ENCODE results near the gene TXLNA. TPM values are rescaled to one million over a fixed set of nuclear protein-coding genes. Genes with fewer than 3 reads are reported as not detected.
A peak's percentile ranks its signal among the peaks of the same experiment; 100 is the strongest.

TXLNA gene
- total RNA-seq, 2 experiments from 2014 or later = 47.3 to 47.5 TPM

DNA sequence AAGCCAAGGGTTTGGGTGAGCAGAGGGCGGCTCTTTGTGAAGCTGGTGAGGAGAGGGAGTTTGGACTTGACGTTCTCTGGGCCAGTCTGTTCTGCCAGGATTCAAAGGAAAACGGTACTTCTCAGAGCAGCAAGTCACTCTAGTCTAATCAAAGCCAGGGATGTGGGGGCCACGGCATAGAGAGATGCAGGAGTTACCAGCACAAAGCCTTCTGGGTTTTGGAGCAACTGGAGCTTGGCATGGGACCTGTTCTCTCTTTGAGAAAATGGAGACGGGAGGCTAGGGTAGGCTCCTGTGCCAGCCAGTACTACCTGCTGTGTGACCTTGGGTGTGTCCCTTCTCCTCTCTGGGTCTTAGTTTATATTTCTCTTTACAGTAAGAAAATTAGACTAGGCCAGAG lies 2.1 kb downstream of the TXLNA start:
- Histone ChIP-seq H2AFZ (ENCODE audit: low read length) (no peak overlapping the region), H3K4me3 (ENCODE audit: low read depth, low read length, poor library complexity, severe bottlenecking) (peak overlapping the region; percentile 78), H3K79me2 (ENCODE audit: insufficient read depth, low read depth, low read length) (peaks cover 60% of the 10 kb centered on the region), H3K4me2 (ENCODE audit: low read length) (peak overlapping the region; percentile 72), H4K20me1 (ENCODE audit: insufficient read depth, low read length) (peaks cover 16% of the 10 kb centered on the region), H3K36me3 (ENCODE audit: insufficient read depth, low read length) (peaks cover 60% of the 10 kb centered on the region), H3K27ac (ENCODE audit: low read depth, low read length, poor library complexity, severe bottlenecking) (peak overlapping the region; percentile 65), H3K4me1 (ENCODE audit: insufficient read depth, low read length, poor library complexity, severe bottlenecking) (peaks cover 45% of the 10 kb centered on the region), H3K9me2 (ENCODE audit: insufficient read depth, low read length) (no peaks in the 10 kb centered on the region), H3K9me3 (ENCODE audit: low read length) (no peaks in the 10 kb centered on the region)
- BruUV-seq (replicated peaks) = no TSS peak
- DNase-seq (ENCODE audit: low spot score) = no peak
- CTCF ChIA-PET (ENCODE audit: unreplicated experiment) = no interaction called here
- POLR2A ChIA-PET = interaction anchor here (0.6 kb wide), 2 partner anchors 52 to 105 kb away, joined by 3 to 6 read pairs; no protein-coding TSS in a partner anchor
- TF ChIP-seq, protein P1, sequence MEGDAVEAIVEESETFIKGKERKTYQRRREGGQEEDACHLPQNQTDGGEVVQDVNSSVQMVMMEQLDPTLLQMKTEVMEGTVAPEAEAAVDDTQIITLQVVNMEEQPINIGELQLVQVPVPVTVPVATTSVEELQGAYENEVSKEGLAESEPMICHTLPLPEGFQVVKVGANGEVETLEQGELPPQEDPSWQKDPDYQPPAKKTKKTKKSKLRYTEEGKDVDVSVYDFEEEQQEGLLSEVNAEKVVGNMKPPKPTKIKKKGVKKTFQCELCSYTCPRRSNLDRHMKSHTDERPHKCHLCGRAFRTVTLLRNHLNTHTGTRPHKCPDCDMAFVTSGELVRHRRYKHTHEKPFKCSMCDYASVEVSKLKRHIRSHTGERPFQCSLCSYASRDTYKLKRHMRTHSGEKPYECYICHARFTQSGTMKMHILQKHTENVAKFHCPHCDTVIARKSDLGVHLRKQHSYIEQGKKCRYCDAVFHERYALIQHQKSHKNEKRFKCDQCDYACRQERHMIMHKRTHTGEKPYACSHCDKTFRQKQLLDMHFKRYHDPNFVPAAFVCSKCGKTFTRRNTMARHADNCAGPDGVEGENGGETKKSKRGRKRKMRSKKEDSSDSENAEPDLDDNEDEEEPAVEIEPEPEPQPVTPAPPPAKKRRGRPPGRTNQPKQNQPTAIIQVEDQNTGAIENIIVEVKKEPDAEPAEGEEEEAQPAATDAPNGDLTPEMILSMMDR (conservative IDR thresholded peaks at IDR 0.05; ENCODE audit: low read length) = no peak
- TF ChIP-seq EZH2phosphoT487 (IDR thresholded peaks at IDR 0.05; ENCODE audit: borderline replicate concordance, low read depth, low read length) = no peak
- intact Hi-C loops (cut with micrococcal nuclease; ENCODE audit: unreplicated experiment) = loop anchor here (2.0 kb wide), 1 partner anchor 109 kb away; the partner anchor contains the start of gene TMEM39B

DNA sequence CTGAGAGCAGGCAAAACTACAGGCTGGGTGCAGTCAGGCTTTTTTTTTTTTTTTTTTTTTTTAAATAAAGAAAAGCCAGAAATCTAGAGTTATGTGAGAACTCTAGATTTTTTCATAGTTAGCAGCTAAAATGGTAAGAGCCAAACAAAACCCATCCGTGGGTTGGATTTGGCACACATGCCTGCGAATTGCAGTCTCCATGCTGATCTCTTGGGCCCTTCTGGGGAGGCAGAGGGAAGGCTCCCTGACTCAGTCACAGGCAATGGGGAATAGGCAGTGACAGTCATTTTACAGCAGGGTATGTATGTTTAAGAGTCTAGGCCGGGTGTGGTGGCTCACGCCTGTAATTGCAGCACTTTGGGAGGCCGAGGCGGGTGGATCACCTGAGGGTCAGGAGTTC lies 2.6 kb downstream of the TXLNA start:
- ChIA-PET POLR2A (interaction anchor here (0.5 kb wide), 1 partner anchor 565 kb away, joined by 4 read pairs; no protein-coding TSS in a partner anchor), CTCF (ENCODE audit: unreplicated experiment) (no interaction called here)
- H3K4me1 ChIP-seq (ENCODE audit: insufficient read depth, low read length, poor library complexity, severe bottlenecking) = peaks cover 46% of the 10 kb centered on the region
- intact Hi-C loops (cut with micrococcal nuclease; ENCODE audit: unreplicated experiment) = no loop called here
- peaks cover 65% of the 10 kb centered on the region for H3K79me2 ChIP-seq (ENCODE audit: insufficient read depth, low read depth, low read length)
- H3K4me3 ChIP-seq (ENCODE audit: low read depth, low read length, poor library complexity, severe bottlenecking) = peak overlapping the region; percentile 78
- no peak for DNase-seq (ENCODE audit: low spot score)
- no peak overlapping the region for H2AFZ ChIP-seq (ENCODE audit: low read length)
- H4K20me1 ChIP-seq (ENCODE audit: insufficient read depth, low read length) = peaks cover 16% of the 10 kb centered on the region
- no TSS peak for BruUV-seq (replicated peaks)
- H3K4me2 ChIP-seq (ENCODE audit: low read length) = peak overlapping the region; percentile 72
- no peak overlapping the region for H3K27ac ChIP-seq (ENCODE audit: low read depth, low read length, poor library complexity, severe bottlenecking)
- H3K9me2 ChIP-seq (ENCODE audit: insufficient read depth, low read length) = no peaks in the 10 kb centered on the region
- H3K36me3 ChIP-seq (ENCODE audit: insufficient read depth, low read length) = peaks cover 65% of the 10 kb centered on the region
- H3K9me3 ChIP-seq (ENCODE audit: low read length) = no peaks in the 10 kb centered on the region
- TF ChIP-seq, protein P1 (conservative IDR thresholded peaks at IDR 0.05; ENCODE audit: low read length) = no peak
- no peak for TF ChIP-seq EZH2phosphoT487 (IDR thresholded peaks at IDR 0.05; ENCODE audit: borderline replicate concordance, low read depth, low read length)

DNA sequence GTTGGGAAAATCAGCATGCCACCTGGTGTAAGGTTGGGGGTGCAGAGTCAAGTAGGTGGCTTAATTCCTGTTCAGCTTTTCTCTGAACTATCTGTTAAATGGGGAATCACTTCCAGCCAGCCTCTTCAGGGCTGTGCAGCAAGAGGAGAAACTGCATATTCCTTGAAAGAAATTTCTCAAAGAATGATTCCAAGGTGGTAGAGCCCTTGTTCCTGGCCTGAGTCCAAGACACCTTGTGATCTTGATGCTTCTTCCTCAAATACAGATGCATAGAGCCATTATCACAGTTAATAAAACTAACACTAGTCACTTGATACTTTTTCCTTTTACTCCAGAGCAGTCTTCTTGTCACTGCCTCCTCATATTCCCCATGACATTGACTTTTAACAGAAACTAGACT lies 5.2 kb downstream of the TXLNA start:
- no peak overlapping the region for H3K4me3 ChIP-seq (ENCODE audit: low read depth, low read length, poor library complexity, severe bottlenecking)
- peaks cover 70% of the 10 kb centered on the region for H3K79me2 ChIP-seq (ENCODE audit: insufficient read depth, low read depth, low read length)
- TF ChIP-seq, protein P1 (conservative IDR thresholded peaks at IDR 0.05; ENCODE audit: low read length) = no peak
- no peak for TF ChIP-seq EZH2phosphoT487 (IDR thresholded peaks at IDR 0.05; ENCODE audit: borderline replicate concordance, low read depth, low read length)
- H4K20me1 ChIP-seq (ENCODE audit: insufficient read depth, low read length) = peaks cover 16% of the 10 kb centered on the region
- DNase-seq (ENCODE audit: low spot score) = no peak
- H3K9me3 ChIP-seq (ENCODE audit: low read length) = no peaks in the 10 kb centered on the region
- CTCF ChIA-PET (ENCODE audit: unreplicated experiment) = interaction anchor here (0.5 kb wide), 1 partner anchor 13 kb away, joined by 3 read pairs; no protein-coding TSS in a partner anchor
- intact Hi-C loops (cut with micrococcal nuclease; ENCODE audit: unreplicated experiment) = no loop called here
- H3K27ac ChIP-seq (ENCODE audit: low read depth, low read length, poor library complexity, severe bottlenecking) = no peak overlapping the region
- H2AFZ ChIP-seq (ENCODE audit: low read length) = no peak overlapping the region
- no peaks in the 10 kb centered on the region for H3K9me2 ChIP-seq (ENCODE audit: insufficient read depth, low read length)
- peaks cover 91% of the 10 kb centered on the region for H3K36me3 ChIP-seq (ENCODE audit: insufficient read depth, low read length)
- no peak overlapping the region for H3K4me2 ChIP-seq (ENCODE audit: low read length)
- H3K4me1 ChIP-seq (ENCODE audit: insufficient read depth, low read length, poor library complexity, severe bottlenecking) = peaks cover 37% of the 10 kb centered on the region
- POLR2A ChIA-PET = no interaction called here
- no TSS peak for BruUV-seq (replicated peaks)

Data from OCI-LY7 (cell line).